Ascending aorta (tissue), 2 donors: ENCODE measurements around the gene BIVM. TPM values are rescaled to one million over a fixed set of nuclear protein-coding genes. Genes with fewer than 3 reads are reported as not detected.

Source experiments
- DNase-seq, 2 donors: peaks; one replicate each; pipeline ENCODE4 v3.0.0-alpha.2; 2019; ENCODE audit warnings: low spot score in 2 of 2
- H3K27ac ChIP-seq, 2 donors: fragments of 200-600 bp; sonication (generic); one replicate each; pipeline ENCODE4 v1.5.1; 2016 to 2017; ENCODE audit warnings: mild to moderate bottlenecking in 1 of 2
- H3K27me3 ChIP-seq: fragments of 200-600 bp; sonication (generic); one replicate; pipeline ENCODE4 v1.5.1; 2017
- H3K36me3 ChIP-seq, 2 donors: fragments of 200-600 bp; sonication (generic); one replicate each; pipeline ENCODE4 v1.5.1; 2016
- H3K4me1 ChIP-seq, 2 donors: fragments of 200-600 bp; sonication (generic); one replicate each; pipeline ENCODE4 v1.5.1; 2016 to 2017; ENCODE audit warnings: mild to moderate bottlenecking in 1 of 2
- H3K4me3 ChIP-seq, 2 donors: fragments of 200-600 bp; sonication (generic); one replicate each; pipeline ENCODE4 v1.5.1; 2016 to 2017; ENCODE audit warnings: mild to moderate bottlenecking in 1 of 2
- H3K9me3 ChIP-seq, 2 donors: fragments of 200-600 bp; sonication (generic); one replicate each; pipeline ENCODE4 v1.5.1; 2016
- intact Hi-C: fragments of 100-400 bp; cut with DNase I; formaldehyde crosslinking; loops from one replicate; pipeline ENCODE4 v1.15.1; 2023
- total RNA-seq: library from RNA; depleted of rRNA; stranded (reverse); fragments of >200 nt; gene quantifications from one replicate; pipeline ENCODE4 v1.1.0, GENCODE V29; 2016
- TF ChIP-seq, protein P1 (sequence below), 3 experiments: fragments of 200-600 bp in 2 of 3; fragments of 450-650 bp in 1 of 3; sonication (generic) in 2 of 3; IDR thresholded peaks; one replicate each; pipeline ENCODE4 v1.5.1; 2016 to 2019; ENCODE audit warnings: antibody characterized with exemption in 3 of 3, mild to moderate bottlenecking in 1 of 3, moderate library complexity in 1 of 3

Gene BIVM
- total RNA-seq, 1 donor from 2014 or later: 19.1 TPM

DNA sequence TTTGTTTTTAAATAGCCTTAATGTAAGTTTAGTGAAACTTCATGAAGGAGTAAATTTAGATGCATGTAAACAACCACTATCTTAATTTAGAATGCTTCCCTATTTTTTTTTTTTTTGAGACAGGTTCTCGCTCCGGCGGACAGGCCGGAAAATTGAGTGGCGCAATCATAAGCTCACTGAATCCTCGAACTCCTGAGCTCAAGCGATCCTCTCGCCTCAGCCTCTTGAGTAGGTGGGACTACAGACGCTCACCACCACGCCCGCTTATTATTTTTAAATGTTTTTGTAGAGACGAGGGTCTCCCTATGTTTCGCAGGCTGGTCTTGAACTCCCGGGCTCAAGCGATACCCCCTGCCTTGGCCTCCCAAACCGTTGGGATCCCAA lies 26.9 kb upstream of the BIVM start:
- Histone ChIP-seq H3K4me1 (peaks cover 4 to 9% of the 10 kb centered on the region in 2 donors), H3K27me3 (no peaks in the 10 kb centered on the region), H3K27ac (no peak overlapping the region), H3K36me3 (peaks cover 0 to 7% of the 10 kb centered on the region in 2 donors), H3K4me3 (peak overlapping the region in 1 of 2 donors; percentile 84), H3K9me3 (no peaks in the 10 kb centered on the region)
- intact Hi-C loops: loop anchor here (2.0 to 10.0 kb wide), 3 partner anchors 73 to 377 kb away; partner anchors contain the start of gene TPP2
- DNase-seq: no peak
- TF ChIP-seq, protein P1, sequence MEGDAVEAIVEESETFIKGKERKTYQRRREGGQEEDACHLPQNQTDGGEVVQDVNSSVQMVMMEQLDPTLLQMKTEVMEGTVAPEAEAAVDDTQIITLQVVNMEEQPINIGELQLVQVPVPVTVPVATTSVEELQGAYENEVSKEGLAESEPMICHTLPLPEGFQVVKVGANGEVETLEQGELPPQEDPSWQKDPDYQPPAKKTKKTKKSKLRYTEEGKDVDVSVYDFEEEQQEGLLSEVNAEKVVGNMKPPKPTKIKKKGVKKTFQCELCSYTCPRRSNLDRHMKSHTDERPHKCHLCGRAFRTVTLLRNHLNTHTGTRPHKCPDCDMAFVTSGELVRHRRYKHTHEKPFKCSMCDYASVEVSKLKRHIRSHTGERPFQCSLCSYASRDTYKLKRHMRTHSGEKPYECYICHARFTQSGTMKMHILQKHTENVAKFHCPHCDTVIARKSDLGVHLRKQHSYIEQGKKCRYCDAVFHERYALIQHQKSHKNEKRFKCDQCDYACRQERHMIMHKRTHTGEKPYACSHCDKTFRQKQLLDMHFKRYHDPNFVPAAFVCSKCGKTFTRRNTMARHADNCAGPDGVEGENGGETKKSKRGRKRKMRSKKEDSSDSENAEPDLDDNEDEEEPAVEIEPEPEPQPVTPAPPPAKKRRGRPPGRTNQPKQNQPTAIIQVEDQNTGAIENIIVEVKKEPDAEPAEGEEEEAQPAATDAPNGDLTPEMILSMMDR (IDR thresholded peaks at IDR 0.05): no peak

DNA sequence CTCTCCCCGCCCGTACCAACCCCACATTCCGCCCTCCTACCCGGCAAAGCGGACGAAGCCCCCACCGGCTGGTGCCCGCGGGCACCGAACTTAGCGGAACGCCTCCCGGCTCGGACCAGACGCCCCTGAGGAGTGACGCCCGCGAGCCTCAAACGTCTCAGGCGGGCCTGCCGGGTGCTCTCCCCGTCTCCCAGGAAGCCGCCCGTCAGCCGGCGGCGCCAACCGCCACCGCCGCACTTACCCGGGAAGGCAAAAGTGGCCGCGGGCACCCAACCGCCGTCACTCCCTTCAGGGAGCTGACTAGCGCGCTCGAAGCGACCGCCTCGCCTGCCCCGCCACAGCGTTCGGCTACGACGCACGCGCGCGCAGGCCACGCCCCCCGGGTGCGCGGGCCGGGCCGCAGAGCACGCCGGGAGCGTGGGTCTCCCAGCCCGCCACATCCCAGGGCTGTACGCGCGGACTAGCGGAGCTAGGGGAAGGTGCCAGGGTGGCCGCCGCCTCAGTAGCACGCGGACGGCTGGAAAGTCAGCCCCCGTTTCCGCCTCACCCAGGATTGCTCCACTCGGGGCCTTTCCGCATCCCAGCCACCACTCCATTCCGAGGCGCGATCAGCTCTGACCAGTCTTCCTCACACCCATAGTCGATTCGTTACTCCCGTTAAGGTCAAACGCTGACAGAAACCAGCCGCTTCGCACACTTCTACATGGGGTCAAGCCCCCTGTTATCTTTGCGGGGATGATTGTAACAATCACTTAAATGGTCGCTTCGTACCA lies 25.3 kb upstream of the BIVM start, which contains the start of gene TEX30:
Gene TEX30 (minus strand): TSS at position 346 of the 773 bp plus-strand sequence. CDS start 3,760 bp downstream, outside the sequence.
- Histone ChIP-seq H3K36me3 (no peaks in the 10 kb centered on the region), H3K9me3 (no peaks in the 10 kb centered on the region), H3K4me3 (peak within 1 kb of the TSS; percentile 68 to 84), H3K4me1 (peaks cover 4 to 9% of the 10 kb centered on the region in 2 donors), H3K27me3 (no peaks in the 10 kb centered on the region), H3K27ac (peak within 1 kb of the TSS; percentile 82 to 87)
- TF ChIP-seq, protein P1 (IDR thresholded peaks at IDR 0.05): peak in 1 of 3 experiments; percentile 10
- intact Hi-C loops: loop anchor here (1.0 to 10.0 kb wide), 4 partner anchors 27 to 379 kb away; partner anchors contain the start of gene TPP2
- peak; percentile 38 to 91 for DNase-seq

DNA sequence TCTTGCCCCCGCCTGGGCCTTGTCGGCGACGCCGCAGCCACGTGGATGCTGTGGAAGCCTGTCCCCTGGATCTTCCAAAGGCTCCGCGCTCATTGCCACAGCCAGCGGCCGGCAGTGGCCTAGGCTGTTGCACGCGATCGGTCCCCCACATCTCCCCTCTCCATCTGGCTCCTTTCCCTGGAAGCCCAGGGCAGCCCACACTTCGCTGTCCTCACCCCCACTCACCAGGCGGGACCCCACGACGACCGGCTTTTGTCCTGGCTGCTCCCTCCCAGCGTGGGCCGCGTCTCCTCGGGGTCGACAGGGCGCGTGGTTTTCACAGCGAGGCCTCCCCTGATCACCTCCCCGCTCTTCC lies 24.7 kb upstream of the BIVM start:
- Histone ChIP-seq H3K36me3 (no peaks in the 10 kb centered on the region), H3K4me1 (peaks cover 4 to 9% of the 10 kb centered on the region in 2 donors), H3K27ac (peak overlapping the region; percentile 82 to 87), H3K4me3 (peak overlapping the region; percentile 68 to 84), H3K9me3 (no peaks in the 10 kb centered on the region), H3K27me3 (no peaks in the 10 kb centered on the region)
- TF ChIP-seq, protein P1 (IDR thresholded peaks at IDR 0.05): no peak
- DNase-seq: peak in 1 of 2 donors; percentile 64
- intact Hi-C loops: loop anchor here (10.0 kb wide), 1 partner anchor 379 kb away; no protein-coding TSS in a partner anchor

DNA sequence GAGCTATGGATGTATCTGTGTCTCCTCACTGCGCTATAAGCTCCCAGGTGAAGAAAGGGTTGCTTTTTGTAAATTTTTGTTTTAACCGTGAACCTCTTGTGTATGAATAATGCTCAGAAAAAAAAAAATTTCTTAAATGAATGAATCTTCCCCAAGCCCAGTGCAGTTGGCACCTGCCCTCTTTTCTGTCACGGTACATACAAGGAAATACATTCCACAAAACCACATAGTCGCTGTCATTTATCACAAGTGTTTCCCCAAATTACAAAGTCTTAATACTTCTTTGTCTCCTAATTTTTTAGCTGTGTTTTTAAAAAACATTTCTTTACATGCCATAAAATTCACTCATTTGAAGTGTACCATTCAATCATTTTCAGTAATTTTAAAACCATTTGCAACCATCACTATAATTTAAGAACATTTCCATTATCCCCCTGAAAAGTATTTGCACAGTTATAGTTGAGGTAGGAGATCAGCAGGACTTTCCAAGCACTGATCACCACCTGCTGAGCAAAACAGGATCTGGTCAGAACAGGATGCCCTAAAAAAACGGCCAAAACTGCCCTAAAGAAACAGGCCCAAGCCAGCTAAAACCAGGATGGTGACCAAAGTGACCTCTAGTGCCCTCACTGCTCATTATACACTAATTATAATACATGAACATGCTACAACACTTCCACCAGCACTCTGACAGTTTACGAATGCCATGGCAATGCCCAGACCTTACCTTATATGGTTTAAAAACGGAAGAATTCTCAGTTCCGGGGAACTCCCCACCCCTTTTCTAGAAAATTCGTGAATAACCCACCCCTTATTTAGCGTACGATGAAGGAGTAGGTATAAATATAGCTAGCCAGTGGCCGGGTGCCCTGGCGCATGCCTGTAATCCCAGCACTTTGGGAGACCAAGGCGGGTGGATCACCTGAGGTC lies 24.1 kb upstream of the BIVM start:
- DNase-seq: no peak
- TF ChIP-seq, protein P1 (IDR thresholded peaks at IDR 0.05): no peak
- H3K27ac ChIP-seq: no peak overlapping the region
- no peak overlapping the region for H3K4me3 ChIP-seq
- H3K4me1 ChIP-seq: peaks cover 4 to 9% of the 10 kb centered on the region in 2 donors
- H3K9me3 ChIP-seq: no peaks in the 10 kb centered on the region
- intact Hi-C loops: loop anchor here (10.0 kb wide), 1 partner anchor 380 kb away; no protein-coding TSS in a partner anchor
- no peaks in the 10 kb centered on the region for H3K27me3 ChIP-seq
- no peaks in the 10 kb centered on the region for H3K36me3 ChIP-seq

DNA sequence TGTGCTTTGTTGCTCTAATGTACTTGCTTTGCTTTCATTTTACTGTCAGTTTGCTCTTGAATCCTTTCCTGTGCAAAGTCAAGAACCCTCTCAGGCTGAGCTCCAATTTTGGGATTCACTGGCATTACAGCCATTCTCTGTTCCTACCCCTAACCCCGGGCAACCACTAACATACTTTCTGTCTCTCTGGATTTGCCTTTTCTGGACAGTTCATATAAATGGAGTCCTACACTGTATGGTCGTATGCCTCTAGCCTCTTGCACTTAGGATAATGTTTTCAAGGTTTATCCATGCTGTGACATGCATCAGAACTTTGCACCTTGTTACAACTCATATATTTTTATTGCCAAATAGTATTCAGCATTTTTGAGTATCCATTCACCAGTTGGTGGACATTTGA lies 22.6 kb upstream of the BIVM start:
- TF ChIP-seq, protein P1 (IDR thresholded peaks at IDR 0.05): no peak
- intact Hi-C loops: loop anchor here (10.0 kb wide), 1 partner anchor 381 kb away; no protein-coding TSS in a partner anchor
- Histone ChIP-seq H3K27me3 (no peaks in the 10 kb centered on the region), H3K27ac (no peak overlapping the region), H3K4me3 (no peak overlapping the region), H3K4me1 (peaks cover 4 to 9% of the 10 kb centered on the region in 2 donors), H3K9me3 (no peaks in the 10 kb centered on the region), H3K36me3 (no peaks in the 10 kb centered on the region)
- no peak for DNase-seq
